GM19240 (cell line): Measurements from ENCODE around the gene ZNF382.

Experiments used
- DNase-seq: peaks from one replicate; pipeline ENCODE4 v3.0.0; 2011; ENCODE audit warnings: low spot score; ENCODE audit not compliant: insufficient read length

Gene ZNF382

DNA sequence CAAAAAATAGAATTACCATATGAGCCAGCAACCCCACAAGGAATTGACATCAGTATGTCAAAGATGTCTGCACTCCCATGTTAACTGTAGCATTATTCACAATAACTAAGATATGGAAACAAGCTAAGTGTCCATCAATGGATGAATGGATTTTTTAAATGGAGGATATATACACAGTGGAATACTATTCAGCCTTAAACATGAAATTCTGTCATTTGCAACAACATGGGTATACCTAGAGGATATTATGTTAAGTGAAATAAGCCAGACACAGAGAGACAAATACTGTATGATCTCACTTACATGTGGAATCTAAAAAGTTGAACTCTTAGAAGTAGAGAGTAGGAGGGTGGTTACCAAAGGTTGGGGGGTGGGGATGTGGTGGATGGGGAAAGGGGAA lies 74.3 kb downstream of the ZNF382 start:
- no peak for DNase-seq
